Panc1 (cell line): ENCODE measurements around the gene REXO4. TPM values are rescaled to one million over a fixed set of nuclear protein-coding genes. Genes with fewer than 3 reads are reported as not detected.
"Not testable (repeated sequence)": the region's sequence is repeated elsewhere in the genome, so short reads cannot be mapped to it uniquely, and the experiment has no call there.

Experiments used
- ATAC-seq: fragments of 200-7000 bp; cut with Tn5 transposase; 2 replicates; pipeline ENCODE4 v1.9.1; 2020; ENCODE audit warnings: mild to moderate bottlenecking, moderate library complexity
- BruUV-seq: library from RNA; stranded (reverse); fragments of 400-500 nt; replicated peaks from 2 replicates; lab custom pipeline; 2021; lab: Mats Ljungman, UMichigan
- CTCF ChIA-PET: fragments of 300-600 bp; sonication (Branson Sonifier 250); formaldehyde crosslinking; loops from one replicate; lab custom pipeline; 2022; ENCODE audit warnings: antibody characterized with exemption; lab: Charles Lee
- POLR2A ChIA-PET: fragments of 300-600 bp; sonication (Branson Sonifier 250); formaldehyde crosslinking; loops from one replicate; lab custom pipeline; 2022; ENCODE audit warnings: antibody characterized with exemption; lab: Charles Lee
- DNase-seq: peaks from one replicate; pipeline ENCODE4 v3.0.0-alpha.2; 2010; ENCODE audit warnings: low read depth, low spot score
- H3K27ac ChIP-seq: 2 replicates; pipeline ENCODE4 v1.5.1; 2011; ENCODE audit warnings: mild to moderate bottlenecking, low read length, inconsistent platforms
- H3K27me3 ChIP-seq: fragments of 200-500 bp; sonication (Bioruptor generic); 2 replicates; pipeline ENCODE4 v1.6.0; 2014; ENCODE audit warnings: low read length, inconsistent platforms; ENCODE audit not compliant: control insufficient read depth, insufficient read depth
- H3K36me3 ChIP-seq: fragments of 200-500 bp; sonication (Bioruptor generic); 2 replicates; pipeline ENCODE4 v1.5.1; 2014; ENCODE audit warnings: inconsistent platforms, mild to moderate bottlenecking, low read length, moderate library complexity; ENCODE audit not compliant: control insufficient read depth, insufficient read depth
- H3K4me1 ChIP-seq: 2 replicates; pipeline ENCODE4 v1.5.1; 2011; ENCODE audit warnings: inconsistent platforms, mild to moderate bottlenecking, low read length, moderate library complexity; ENCODE audit not compliant: control insufficient read depth, insufficient read depth
- H3K4me3 ChIP-seq, 2 experiments: 2 replicates each; pipeline ENCODE4 v1.5.1; 2011 to 2012; ENCODE audit warnings: low read depth in 2 of 2, low read length in 2 of 2, mild to moderate bottlenecking in 2 of 2, inconsistent platforms in 1 of 2, moderate library complexity in 1 of 2
- H3K9me3 ChIP-seq: fragments of 200-500 bp; sonication (Bioruptor generic); 2 replicates; pipeline ENCODE4 v1.5.1; 2014; ENCODE audit warnings: low read depth, mild to moderate bottlenecking, inconsistent platforms, low read length, moderate library complexity; ENCODE audit not compliant: control insufficient read depth, insufficient read depth
- CTCF ChIP-seq: fragments of 450-650 bp; IDR thresholded peaks from 2 replicates; pipeline ENCODE4 v1.5.1; 2017; ENCODE audit warnings: mild to moderate bottlenecking
- POLR2AphosphoS5 ChIP-seq: IDR thresholded peaks from 2 replicates; pipeline ENCODE4 v1.6.1; 2012; ENCODE audit warnings: mild to moderate bottlenecking, low read depth, low read length, moderate library complexity
- REST ChIP-seq, 2 experiments: IDR thresholded peaks; 2 replicates each; pipeline ENCODE4 v1.6.1; 2011 to 2012; ENCODE audit warnings: low read depth in 2 of 2, control low read depth in 1 of 2, low read length in 1 of 2, mild to moderate bottlenecking in 1 of 2, moderate library complexity in 1 of 2; ENCODE audit not compliant: insufficient read depth in 1 of 2
- SIN3A ChIP-seq: IDR thresholded peaks from 2 replicates; pipeline ENCODE4 v1.6.1; 2012; ENCODE audit warnings: low read depth, mild to moderate bottlenecking, low read length, moderate library complexity, borderline replicate concordance; ENCODE audit not compliant: insufficient read depth
- TCF7L2 ChIP-seq: IDR thresholded peaks from 2 replicates; pipeline ENCODE4 v1.6.1; 2011; ENCODE audit warnings: mild to moderate bottlenecking, low read depth, low read length, inconsistent platforms
- in situ Hi-C: cut with HindIII; loops from 2 replicates; pipeline ENCODE4 v1.10.0; 2016; ENCODE audit warnings: low sequenced_read_pairs, low pct_unique_long_range_greater_than_20kb
- intact Hi-C: fragments of 100-400 bp; cut with micrococcal nuclease; formaldehyde crosslinking; loops from one replicate; pipeline ENCODE4 v1.10.0; 2022; ENCODE audit not compliant: unreplicated experiment
- total RNA-seq: library from RNA; stranded (reverse); gene quantifications from one replicate; pipeline ENCODE4 v1.2.1, GENCODE V29; 2021; ENCODE audit not compliant: unreplicated experiment

The REXO4 gene
- total RNA-seq, 1 experiment from 2014 or later: 19.9 TPM

- BruUV-seq: no TSS peak
- Histone ChIP-seq H3K27me3 (no peaks in the 10 kb centered on the region), H3K4me3 (no peak overlapping the region), H3K9me3 (no peaks in the 10 kb centered on the region), H3K27ac (no peak overlapping the region), H3K4me1 (no peaks in the 10 kb centered on the region; the same call in 1 of the 2 replicates), H3K36me3 (no peaks in the 10 kb centered on the region)
- ATAC-seq: no peak
- in situ Hi-C loops (no loop called here), intact Hi-C loops (no loop called here)
- TF ChIP-seq REST (IDR thresholded peaks at IDR 0.05; ENCODE audit: insufficient read depth in 1 of 2, low read depth in 2 of 2, low read length in 1 of 2): no peak
- TF ChIP-seq POLR2AphosphoS5: no peak
- DNase-seq: no peak
- ChIA-PET POLR2A (no interaction called here), CTCF (no interaction called here)
These were observed 35.8 kb upstream of the REXO4 start for GRCh38 chr9:133453651-133454050.

GRCh38 chr9:133452562-133452961, 34.8 kb upstream of the REXO4 start:
- intact Hi-C loops: no loop called here

GRCh38 chr9:133451865-133452264, 34.1 kb upstream of the REXO4 start:
- H3K4me3 ChIP-seq, ATAC-seq, H3K36me3 ChIP-seq, H3K9me3 ChIP-seq, H3K27me3 ChIP-seq, in situ Hi-C loops, H3K27ac ChIP-seq, DNase-seq, CTCF ChIA-PET, BruUV-seq, intact Hi-C loops, H3K4me1 ChIP-seq, POLR2A ChIA-PET: not testable (repeated sequence)

More at GRCh38 chr9:133452562-133452961, 34.8 kb upstream of the REXO4 start:
- TF ChIP-seq REST (IDR thresholded peaks at IDR 0.05; ENCODE audit: insufficient read depth in 1 of 2, low read depth in 2 of 2, low read length in 1 of 2): no peak
- no peak for TF ChIP-seq POLR2AphosphoS5
- no peak for TF ChIP-seq CTCF
- TF ChIP-seq SIN3A: no peak
- TF ChIP-seq TCF7L2: no peak
- no peaks in the 10 kb centered on the region for H3K9me3 ChIP-seq
- no TSS peak for BruUV-seq
- no peak overlapping the region for H3K4me3 ChIP-seq
- CTCF ChIA-PET: no interaction called here
- in situ Hi-C loops: no loop called here
- POLR2A ChIA-PET: no interaction called here
- no peaks in the 10 kb centered on the region; the same call in 1 of the 2 replicates for H3K4me1 ChIP-seq
- H3K36me3 ChIP-seq: no peaks in the 10 kb centered on the region
- no peaks in the 10 kb centered on the region for H3K27me3 ChIP-seq
- ATAC-seq (no peak), DNase-seq (no peak)
- no peak overlapping the region for H3K27ac ChIP-seq
